ES-I3 (cell line): Measurements from ENCODE around the gene TIAL1.

Source experiments
- H3K36me3 ChIP-seq: 2 replicates; pipeline ENCODE4 v1.6.1; 2013; ENCODE audit warnings: mild to moderate bottlenecking, low read length, control low read depth, moderate library complexity; ENCODE audit not compliant: insufficient read depth
- H3K4me1 ChIP-seq: 2 replicates; pipeline ENCODE4 v1.6.1; 2013; ENCODE audit warnings: mild to moderate bottlenecking, control low read depth, low read length; ENCODE audit not compliant: insufficient read depth
- H3K9ac ChIP-seq: 2 replicates; pipeline ENCODE4 v1.6.1; 2013; ENCODE audit warnings: low read depth, mild to moderate bottlenecking, low read length, moderate library complexity
- H3K9me3 ChIP-seq: 2 replicates; pipeline ENCODE4 v1.6.1; 2013; ENCODE audit warnings: mild to moderate bottlenecking, low read length, moderate library complexity; ENCODE audit not compliant: control insufficient read depth, insufficient read depth

The TIAL1 gene

DNA sequence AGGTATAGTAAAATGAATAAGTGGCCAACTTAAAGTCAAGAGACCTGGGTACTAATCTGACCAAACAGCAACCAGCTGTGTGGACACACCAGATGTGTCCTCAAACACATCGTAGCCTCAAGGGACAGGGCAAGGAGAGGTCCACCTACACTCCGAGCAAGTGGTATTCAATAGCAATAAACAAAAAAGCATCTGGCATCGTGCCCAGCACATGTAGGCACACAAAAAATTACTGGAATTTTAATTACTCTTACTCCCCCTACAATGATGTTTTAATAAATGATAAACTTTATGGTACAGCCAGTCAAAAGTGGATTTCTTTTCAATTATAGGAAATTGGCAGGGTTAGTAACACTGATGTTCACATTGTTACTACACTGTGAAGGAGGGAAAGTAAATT is 50.8 kb downstream of the TIAL1 start:
- Histone ChIP-seq H3K9ac (no peak overlapping the region), H3K36me3 (no peaks in the 10 kb centered on the region), H3K9me3 (no peaks in the 10 kb centered on the region), H3K4me1 (no peaks in the 10 kb centered on the region)

DNA sequence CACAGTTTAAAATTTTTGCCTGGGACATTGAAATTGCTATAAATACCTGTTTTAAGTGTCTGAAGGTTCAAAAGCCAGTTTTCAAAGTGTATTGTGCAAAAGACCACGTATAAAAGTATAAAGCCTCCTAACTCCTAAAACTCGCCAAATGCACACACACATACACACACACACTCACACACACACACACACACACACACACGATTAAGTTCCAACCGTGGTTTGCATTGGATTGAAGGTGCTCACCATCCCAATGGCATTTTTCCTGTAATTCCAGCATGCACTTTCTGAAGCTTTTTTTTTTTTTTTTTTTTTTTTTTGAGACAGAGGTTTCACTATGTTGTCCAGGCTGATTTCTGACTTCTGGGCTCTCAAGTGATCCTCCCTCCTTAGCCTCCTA is 51.5 kb downstream of the TIAL1 start:
- H3K4me1 ChIP-seq: no peaks in the 10 kb centered on the region
- H3K9ac ChIP-seq: no peak overlapping the region

DNA sequence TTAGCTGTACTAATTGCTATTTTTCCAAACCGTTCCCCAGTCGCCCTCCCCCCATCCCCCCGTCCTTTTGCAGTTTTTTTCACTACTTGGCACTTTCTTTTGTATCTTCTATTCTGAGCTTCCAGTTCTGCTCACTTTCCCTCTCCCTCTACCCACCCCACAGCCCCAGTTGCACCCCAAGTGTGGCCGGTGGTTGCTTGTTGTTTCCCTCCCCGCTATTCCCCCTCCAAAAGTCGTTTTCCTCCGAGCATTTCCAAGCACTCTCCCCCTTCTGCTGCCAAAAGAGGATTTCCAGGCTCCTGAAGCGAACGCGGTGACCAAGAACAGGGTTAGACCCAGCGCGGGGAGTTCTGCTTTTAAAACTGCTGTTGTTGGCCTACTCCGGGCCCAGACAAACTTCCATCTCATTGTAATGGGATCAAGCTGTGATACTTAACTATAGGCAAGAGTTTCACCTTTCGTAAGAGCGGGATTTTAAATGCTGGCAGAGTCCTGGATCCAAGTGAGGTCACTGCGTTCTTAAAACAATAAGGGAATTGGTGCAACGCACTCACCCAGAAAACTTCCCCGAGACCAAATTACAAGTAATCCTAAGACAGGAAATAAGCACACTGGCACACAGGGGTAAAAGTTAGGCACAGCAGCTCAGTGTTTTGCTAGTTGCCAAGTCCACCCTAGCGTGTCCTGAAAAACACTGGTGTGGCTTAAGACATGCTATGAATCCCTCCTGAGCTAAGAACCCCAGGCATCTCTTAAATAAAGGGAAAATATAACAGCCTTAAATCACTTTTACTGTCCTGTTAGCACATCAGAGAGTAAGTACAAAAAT is 52.7 kb downstream of the TIAL1 start:
- Histone ChIP-seq H3K9me3 (no peaks in the 10 kb centered on the region), H3K36me3 (no peaks in the 10 kb centered on the region), H3K4me1 (no peaks in the 10 kb centered on the region), H3K9ac (peak overlapping the region; percentile 78; the same call in 1 of the 2 replicates)

More for the DNA sequence above, 51.5 kb downstream of the TIAL1 start:
- Histone ChIP-seq H3K9me3 (no peaks in the 10 kb centered on the region), H3K36me3 (no peaks in the 10 kb centered on the region)

DNA sequence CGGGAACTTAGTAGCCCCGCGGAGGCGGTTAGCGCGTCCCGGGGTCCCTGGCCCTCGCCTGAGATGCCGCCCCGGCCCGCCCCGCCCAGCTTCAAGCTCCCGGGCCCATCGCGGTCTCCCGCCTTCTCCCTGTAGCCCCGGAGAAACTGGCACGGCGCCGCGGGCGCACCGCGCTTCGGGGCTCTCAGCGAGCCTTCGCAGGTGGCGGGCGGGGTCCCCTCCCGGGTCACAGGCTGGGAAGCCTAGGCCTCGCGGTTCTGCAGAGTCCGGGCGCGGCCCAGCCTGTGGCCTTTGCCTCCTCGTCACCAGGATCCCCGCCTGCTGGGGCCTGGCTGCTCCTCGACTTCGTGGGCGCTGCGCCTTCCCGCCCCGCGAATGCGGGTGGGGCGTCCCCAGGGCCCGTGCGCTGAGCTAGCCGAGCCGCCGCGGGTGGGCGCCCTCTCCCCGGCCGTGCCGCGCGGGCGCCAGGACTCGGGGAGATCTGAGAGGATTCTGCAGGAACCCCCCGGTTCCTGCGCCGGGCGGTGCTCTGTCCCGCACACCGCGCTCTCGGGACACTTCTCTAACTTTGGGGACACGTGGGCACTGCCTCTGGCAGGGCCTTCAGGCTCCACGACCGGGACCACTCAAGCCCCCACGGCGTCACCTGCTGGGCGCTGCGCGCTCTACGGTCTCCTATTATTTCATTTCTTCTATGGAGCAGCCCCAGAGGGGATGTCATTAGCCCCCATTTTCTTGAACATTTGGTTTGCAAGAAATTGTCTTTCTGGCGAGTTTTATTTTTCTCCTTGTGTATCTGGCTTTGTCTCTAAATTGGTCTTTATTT is 53.6 kb downstream of the TIAL1 start:
- no peaks in the 10 kb centered on the region for H3K36me3 ChIP-seq
- H3K9ac ChIP-seq: peak overlapping the region; percentile 78
- H3K4me1 ChIP-seq: peaks cover 8% of the 10 kb centered on the region; the same call in 1 of the 2 replicates
- H3K9me3 ChIP-seq: no peaks in the 10 kb centered on the region

DNA sequence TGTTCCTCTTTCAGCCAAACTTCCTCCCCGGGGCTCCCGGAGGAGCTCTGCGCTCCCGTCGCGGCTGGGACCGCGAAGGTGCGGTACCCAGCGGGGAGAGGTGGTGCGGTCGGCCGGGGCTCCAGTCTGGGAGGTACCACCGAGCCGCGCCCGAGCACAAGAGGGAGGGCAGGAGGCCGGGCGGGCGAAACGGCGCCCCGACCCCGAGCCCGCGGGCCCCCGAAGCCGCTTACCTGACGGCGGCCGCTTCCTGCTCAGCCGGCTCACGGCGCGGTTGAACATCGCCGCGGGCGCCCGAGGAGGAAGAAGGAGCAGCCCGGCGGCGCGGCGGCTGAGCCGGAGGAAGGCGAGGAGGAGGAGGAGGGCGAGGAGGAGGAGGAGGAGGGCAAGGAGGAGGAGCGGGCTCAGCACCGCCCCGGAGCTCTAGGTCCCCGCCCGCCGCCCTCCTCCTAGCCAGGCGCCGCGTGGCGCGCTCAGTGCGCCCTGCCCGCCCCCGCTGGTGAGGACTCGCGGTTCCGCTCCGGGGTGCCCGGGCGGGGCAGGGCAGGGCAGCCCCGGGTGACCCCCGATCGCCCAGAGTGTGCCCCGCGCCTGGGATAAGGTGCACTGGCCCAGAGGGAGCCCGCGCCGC is 54.3 kb downstream of the TIAL1 start, which contains the start of gene RGS10:
TSS of gene RGS10 (minus strand) at position 363 of the 631 bp plus-strand sequence. CDS start at position 282, 81 bp downstream.
- H3K9me3 ChIP-seq: no peaks in the 10 kb centered on the region
- H3K9ac ChIP-seq: peak within 1 kb of the TSS; percentile 78
- peaks cover 15% of the 10 kb centered on the region for H3K4me1 ChIP-seq
- no peaks in the 10 kb centered on the region for H3K36me3 ChIP-seq

DNA sequence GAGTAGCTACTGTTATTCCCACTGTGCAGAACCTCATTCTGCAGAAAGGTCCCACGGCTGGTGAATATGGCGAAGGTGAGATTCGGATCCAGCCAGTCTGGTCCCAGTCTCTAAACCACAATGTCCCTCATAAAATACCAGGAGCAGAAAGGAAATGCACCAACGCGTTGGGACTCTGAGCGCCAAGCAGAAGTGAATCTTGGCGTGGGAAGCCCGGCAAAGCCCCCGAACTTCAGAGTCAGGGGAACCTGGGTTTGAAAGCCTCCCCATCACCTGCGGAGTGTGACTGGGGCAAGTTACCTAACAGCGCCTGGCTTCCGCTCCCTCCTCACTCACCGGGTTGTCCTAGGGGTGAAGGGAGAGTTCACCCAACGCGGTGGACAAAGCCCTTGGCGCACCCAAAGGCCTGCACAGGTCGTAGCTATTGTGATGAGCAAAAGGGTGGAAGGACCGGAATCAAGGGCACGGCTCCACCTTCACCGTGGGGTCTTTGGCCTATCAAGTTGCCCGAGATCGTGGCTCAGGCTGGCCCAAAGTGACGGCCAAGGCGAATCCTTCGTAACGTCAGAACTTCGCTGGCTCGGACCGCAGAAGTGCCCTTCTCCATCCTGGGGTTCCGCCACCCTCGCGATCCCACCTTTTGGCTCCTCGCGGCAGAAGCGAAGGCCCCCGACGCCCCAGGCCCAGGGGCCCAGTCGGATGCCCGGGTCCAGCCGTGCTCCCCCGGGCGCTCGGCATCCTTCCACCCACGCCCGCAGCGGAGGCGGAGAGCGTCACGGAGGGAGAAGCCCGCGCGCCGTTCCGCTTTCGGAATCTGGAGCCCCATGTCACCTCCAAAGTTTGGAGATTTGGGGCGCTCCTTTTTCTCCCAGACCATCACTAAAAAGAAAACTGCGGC is 55.1 kb downstream of the TIAL1 start:
- Histone ChIP-seq H3K36me3 (no peaks in the 10 kb centered on the region), H3K9me3 (no peaks in the 10 kb centered on the region), H3K4me1 (peaks cover 15% of the 10 kb centered on the region), H3K9ac (peak overlapping the region; percentile 78)

GRCh38 chr10:119541046-119541445 is 55.7 kb downstream of the TIAL1 start:
- H3K9ac ChIP-seq: peak overlapping the region; percentile 78; the same call in 1 of the 2 replicates
- no peaks in the 10 kb centered on the region for H3K9me3 ChIP-seq
- H3K4me1 ChIP-seq: peaks cover 15% of the 10 kb centered on the region
- no peaks in the 10 kb centered on the region for H3K36me3 ChIP-seq

DNA sequence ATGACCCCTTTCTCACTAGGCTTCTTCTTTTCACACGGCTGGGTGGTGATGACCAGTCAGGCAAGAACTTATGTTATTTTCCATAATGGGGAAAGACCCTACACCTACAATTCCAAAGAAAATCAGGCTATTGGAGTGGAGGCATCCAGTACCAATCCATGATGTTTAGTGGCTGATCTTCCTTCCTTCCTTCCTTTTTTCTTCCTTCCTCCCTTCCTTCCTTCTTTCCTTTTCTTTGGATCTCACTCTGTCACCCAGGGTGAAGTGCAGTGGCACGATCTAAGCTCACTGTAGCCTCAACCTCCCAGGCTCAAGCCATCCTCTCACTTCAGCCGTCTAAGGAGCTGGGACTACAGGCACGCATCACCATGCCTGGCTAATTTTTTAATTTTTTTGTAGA is 56.7 kb downstream of the TIAL1 start:
- Histone ChIP-seq H3K4me1 (peaks cover 15% of the 10 kb centered on the region), H3K36me3 (no peaks in the 10 kb centered on the region), H3K9me3 (no peaks in the 10 kb centered on the region), H3K9ac (no peak overlapping the region)

- Histone ChIP-seq H3K36me3 (no peaks in the 10 kb centered on the region), H3K4me1 (peaks cover 15% of the 10 kb centered on the region), H3K9ac (no peak overlapping the region), H3K9me3 (no peaks in the 10 kb centered on the region)
Observed at GRCh38 chr10:119539359-119539825, 57.4 kb downstream of the TIAL1 start.

- no peaks in the 10 kb centered on the region for H3K36me3 ChIP-seq
- no peak overlapping the region for H3K9ac ChIP-seq
- peaks cover 15% of the 10 kb centered on the region for H3K4me1 ChIP-seq
- H3K9me3 ChIP-seq: no peaks in the 10 kb centered on the region
Observed at GRCh38 chr10:119538632-119539358, 58.0 kb downstream of the TIAL1 start.

DNA sequence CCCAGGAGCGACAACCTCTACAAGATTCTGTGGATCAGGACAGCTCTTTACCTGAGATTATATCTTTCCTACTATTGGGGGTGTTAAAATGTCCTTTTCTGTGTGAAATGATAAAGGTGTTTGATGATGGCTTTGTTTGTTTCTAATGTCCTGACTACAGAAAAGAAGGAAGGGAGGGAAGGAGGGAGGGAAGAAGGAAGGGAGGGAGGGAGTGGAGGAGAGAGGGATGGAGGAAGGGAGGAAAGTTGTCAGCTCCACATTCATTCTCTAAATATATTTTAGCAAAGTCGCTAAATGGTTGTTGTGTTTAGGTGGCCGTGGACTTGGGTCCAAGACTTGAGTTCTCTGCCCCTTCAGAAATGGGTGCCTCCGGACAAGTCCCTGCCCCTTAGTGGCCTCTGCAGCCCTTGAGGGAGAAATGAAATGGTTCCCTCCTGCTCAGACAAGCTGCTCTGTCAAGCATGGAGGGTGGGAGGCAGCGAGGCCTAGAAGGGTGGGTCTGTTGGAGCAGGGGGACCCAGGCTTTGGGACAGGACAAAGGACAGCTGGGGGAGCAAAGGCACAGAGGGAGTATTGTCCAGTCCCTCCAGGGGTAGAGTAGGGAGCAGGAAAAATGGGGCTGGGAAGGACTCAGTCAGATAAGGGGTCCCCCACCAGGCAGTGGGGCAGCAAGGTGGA is 58.7 kb downstream of the TIAL1 start:
- Histone ChIP-seq H3K4me1 (peaks cover 15% of the 10 kb centered on the region), H3K36me3 (no peaks in the 10 kb centered on the region), H3K9me3 (no peaks in the 10 kb centered on the region), H3K9ac (no peak overlapping the region)

DNA sequence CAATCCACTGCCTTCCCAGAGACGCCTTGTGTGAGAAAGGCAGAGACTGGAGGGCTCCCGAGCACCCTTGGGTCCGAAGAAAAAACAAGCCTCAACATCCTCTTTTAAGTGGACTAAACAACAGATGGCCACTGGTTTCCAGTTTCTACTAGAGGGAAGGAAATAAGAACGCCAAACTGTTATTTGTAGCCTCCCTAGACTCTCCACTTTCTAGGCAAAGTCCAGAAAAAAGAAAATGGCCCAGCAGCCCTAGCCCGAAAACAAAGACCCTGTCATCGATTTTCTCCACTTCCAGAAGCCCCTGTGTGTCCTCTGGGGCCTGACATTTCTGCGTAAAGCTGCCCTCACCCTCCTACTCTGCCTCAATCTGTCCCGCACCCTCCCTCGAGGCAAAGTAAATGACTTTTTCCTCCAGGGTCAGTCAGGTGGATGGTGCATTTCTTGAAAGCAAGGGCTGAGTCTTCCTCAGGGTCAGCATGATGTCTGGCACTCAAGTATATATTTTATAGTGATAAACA is 60.2 kb downstream of the TIAL1 start:
- Histone ChIP-seq H3K9ac (no peak overlapping the region), H3K36me3 (no peaks in the 10 kb centered on the region), H3K4me1 (peaks cover 15% of the 10 kb centered on the region), H3K9me3 (no peaks in the 10 kb centered on the region)
